ENCODE results near the gene SMPD3.

SMPD3 gene

DNA sequence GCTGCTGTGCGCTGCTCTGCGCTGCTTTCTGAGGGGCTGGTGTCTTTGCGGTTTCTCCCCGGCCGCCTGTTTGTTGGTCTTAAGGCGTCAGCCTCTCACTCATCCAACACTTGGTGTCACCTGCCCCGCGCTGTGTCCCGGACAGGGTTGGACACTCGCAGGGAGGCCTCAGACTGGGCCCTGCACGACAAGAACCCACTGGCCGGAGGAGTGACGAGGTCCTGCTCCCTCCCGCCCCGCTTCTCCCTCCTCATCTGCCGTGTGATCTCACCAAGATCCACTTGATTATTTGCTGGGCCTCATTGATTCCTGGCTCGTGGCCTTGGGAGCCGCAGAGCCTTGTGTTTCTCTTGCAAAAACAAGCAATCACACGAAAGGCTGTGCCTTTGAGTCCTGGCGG is 80.9 kb downstream of the SMPD3 start:
- DNase-seq, result no peak

DNA sequence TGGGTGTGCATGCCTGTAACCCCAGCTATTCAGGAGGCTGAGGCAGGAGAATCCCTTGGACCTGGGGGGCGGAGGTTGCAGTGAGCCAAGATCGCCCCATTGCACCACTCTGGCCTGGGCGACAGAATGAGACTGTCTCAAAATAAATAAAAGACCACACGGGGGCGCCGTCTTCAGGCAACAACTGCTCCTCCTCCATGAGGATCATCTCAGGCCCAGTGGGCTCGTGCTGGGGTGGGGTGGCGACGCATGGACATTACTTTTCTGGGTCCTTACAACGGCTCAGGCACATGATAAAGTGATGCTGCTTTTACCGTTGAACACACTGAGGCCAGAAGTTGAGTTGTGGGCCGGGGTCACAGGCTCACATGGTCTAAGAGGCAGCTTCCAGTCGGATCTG is 81.3 kb downstream of the SMPD3 start:
- DNase-seq, result peak; percentile 15

DNA sequence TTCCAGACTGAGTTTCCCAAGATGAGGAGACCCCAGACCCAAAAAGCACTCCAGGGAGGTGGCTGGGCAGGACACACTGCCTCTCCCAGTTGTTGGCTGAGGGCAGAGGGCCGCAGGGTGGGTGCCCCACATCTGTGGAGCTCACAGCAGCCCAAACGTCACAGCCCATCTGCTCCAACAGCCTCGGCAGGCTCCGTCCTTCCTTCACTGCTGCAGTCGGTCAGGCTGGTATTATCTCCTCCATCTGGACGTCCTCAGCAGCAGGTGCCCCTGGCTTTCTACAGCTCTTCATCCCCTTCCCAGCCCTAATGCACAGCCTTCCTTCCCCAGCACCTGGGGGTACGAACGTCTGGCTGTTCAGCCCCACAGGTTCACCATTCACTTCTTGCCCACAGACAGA is 82.2 kb downstream of the SMPD3 start:
- no peak for DNase-seq

DNA sequence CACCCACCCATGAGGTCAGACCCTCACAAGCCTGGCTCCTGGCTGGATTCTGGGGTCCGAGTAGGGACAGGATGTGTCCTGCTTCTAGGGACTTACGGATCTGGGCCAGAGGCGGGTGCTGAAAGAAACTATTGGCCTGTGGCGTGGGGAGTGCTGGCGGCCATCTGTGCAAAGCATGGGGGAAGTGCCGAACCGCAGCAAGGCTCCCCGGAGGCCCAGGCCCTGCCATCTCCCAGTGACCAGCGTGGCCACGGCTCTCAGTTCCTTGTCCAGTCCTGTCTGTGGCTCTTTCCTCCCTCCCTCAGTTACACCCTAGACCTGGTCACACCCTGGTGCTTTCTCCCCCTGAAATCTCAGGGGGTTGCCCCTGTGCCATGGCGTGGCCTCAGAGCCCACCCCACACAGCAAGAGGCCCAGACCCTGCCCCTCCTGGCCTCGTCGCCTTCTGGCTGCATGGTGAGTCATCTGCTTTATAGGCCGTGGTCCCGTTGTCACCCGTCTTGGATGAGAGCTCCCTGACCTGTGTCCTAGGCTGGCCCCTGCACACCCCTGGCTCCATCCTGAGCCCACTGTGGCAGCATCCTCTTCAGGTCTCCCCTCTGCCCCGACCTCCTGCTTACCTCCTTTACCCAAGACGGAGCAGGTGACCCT is 83.0 kb downstream of the SMPD3 start:
- DNase-seq, result no peak

DNA sequence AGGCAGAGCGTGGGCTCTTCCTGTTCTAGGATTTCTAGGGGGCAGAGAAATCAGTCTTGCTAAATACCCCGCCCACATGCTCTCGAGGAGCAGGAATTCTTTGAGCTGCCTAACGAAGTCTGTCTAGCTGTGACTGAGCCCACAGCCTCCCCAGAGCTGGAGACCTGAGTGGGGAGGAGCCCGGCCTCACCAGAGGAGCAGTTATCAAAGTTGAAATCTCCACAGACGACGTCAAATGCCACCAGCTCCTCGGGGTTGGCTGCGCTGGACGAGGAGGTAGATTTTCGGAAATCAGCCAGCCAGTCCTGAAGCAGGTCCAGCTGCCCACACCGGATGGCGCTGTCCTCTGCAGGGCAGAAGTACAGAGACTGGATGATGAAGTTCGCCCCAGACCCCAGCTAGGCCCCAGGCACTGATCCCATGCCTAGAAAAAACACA is 83.7 kb downstream of the SMPD3 start:
- no peak for DNase-seq

DNA sequence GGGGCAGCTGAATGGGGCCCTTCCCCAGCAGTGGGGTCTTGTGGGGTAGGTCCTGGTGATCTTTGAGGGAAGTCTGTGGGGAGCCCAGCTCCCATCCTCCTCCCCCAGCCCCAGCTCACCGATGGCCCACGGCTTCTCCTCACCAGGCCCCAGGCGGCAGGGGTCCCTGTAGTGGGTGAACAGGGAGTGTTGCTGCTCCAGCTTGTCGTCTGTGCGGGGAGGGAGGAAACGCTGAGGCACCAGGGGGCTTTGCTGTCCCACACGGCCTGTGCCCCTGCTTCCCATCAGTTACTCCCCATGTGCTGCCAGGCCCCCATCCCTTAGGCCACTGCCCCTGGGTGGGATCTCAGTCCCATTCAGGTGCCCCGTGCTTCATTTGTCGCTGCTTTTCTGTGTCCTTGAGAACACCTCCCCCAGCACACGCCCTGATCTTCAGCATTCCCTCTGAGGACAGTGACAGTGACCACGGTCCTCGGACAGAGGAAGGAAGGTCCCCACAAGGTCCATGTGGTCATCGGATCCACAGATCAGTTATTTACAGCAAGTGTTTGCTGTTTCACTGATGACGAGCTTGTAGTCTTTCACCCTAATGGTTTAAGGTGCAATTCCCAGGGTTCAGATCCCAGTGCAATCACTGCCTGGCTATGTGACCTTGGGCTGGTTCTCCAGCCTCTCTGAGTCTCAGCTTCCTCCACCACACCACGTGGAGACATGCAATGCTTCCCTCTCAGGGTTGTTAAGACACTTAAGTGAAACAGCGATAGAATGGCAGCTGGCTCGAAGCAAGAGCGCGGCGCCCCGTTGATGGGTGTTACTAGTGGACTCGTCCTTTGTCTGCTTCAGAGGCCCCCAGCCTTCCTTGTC is 84.4 kb downstream of the SMPD3 start:
- no peak for DNase-seq

DNA sequence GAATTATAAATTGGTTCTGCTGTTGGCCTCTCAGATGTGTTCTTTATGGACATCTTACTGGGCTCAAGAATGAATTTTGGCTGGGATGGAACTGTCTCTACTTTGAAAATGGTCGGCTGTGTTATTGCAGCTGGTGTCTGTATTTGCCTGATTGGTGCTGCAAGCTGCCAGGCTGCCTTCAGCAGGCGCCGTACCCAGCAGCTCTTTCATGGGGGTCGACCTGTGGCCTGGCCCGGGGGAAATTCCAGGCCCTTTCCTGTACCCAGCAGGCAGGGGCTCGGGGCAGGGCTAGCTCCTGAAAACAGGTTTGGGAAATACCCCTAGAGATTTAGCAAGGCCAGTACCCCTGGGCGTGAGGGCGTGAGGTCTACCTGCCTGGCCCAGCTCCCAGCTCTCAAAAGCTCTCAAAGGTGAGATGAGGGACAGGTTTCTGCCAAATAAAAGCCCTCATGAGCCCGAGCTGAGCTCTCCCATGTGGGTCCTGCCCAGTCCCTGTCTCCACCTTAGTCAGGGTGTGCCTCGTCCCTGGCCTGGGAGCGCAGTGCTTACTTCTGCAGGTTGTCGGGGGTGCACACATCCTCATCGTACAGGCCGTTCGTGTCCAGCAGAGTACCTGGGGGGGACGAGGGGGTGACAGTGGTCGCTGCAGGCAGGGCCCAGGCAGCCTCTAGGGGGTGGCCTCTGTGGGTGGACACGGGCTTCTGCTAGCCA is 85.2 kb downstream of the SMPD3 start:
- no peak for DNase-seq

DNA sequence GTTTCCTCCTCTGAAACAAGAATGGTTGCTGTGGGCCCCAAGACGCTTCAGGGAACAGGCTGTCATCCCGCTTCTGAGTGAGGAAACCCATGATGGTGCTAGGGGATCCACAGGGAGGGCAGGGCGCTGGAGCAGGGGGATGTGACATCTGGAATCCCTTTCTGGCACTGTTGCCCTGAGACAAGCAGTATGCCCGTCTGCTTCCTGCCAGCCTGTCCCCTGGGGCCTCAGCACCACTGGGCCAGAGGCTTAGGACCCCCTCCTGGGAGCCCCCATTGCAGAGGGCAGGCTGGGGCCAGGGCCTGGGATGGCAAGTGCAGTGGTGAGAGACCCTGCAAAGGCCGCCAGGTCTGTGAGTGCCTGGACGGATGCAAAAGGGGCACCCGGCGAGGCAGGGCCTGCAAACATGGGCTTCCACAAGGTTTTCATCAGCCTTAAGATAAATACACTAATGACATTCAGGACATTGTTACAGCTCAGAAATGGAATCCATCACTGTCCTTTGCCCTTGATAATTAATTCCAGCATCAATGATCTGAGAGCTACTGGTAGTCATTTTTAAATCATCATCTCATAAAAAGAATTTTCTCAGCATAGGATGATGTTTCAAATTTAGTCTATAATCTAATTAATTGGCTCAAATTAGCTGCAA is 85.9 kb downstream of the SMPD3 start:
- DNase-seq, result no peak

DNA sequence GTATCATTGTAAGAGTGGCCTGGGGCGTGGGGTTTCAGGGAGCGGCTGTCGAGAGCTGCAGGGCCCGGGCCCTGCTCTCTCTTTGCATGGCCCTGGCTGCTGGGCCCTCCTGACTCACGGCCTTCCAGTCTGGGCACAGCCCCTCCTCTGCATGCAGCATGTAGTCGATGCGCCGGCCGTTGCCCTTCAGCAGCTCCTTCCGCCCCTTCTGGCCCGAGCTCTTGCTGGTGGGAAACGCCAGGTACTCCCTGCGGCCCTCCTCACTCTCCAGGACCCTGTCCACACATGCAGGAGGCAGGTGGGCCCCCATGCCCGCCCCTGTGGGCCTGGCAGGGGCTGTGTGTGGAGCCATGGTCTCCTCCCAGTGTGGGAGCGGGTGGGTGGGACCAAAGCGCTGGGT is 86.8 kb downstream of the SMPD3 start:
- DNase-seq, result no peak

DNA sequence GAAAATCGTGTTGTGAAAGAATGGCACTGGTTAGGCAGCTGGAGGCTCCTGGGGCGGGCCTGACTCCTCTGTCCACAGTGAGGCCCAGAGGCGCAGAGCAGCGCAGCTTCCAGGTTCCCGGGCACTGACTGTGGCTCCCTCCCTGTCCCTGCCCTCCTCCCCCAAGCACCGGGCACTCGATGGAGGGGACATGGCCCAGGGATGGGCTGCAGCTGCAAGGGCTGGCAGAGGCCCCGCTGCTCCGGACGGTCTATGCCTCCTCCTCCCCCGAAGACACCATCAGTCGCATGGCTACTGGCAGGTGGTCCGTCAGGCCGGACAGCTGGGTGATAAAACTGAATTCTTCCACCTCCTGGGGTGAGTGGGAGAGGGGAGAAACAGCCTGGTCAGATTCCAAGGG is 87.4 kb downstream of the SMPD3 start:
- DNase-seq, result no peak

DNA sequence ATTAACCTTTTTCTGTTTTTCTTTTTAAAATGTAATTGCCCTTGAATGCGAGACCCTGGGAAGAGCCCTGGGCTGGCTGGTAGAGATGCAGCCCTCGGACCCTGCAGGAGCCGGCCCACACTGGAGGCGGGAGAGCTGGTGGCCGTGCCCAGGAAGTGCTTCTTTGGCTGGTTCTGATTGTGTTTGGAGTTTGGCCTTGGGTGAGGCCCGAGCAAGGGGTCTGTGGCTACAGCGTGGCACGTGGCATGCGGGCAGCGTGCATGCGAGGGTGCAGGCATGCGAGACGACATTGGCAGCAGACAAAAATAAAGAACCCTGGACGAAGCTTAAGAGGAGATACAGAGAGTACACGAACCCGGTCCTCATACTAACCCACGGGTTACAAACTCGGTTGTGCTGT is 87.8 kb downstream of the SMPD3 start:
- no peak for DNase-seq

DNA sequence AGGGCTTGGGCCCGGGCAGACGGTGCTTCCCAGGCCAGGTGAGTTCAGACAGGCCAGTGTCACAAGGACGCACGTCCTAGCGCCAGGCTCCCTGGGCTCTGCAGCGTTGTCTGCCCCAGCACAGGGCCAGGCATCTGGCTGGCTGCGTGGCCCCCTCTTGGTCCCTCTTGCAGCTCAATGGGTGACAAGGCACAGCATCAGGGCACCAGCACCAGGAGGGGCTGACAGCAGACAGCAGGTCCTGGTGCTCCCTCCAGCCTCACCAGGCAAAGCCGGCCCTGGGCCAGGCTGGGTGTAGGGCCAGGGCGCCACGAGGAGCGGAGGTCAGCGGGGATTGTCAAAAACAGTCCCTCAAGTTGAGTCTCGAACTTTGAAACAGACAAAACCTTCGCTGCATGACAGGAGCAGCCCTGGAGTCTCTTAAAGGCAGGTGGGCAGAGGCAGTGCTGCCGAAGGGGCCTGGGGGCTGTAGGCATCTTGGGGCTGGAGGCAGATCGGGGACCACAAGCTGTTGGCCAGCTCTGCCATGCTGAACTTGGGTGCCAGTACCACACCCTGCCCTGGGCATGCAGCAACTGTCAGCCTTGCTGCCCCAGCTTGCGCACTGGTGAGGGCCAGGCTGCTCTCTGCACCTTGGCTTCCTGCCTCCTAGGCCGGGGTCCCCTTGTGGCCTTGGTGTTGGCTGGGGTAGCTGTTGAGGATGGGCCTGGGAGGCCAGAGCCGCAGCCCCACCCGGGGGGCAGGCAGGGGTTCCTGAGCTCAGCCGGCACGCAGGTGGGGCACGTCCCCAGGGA is 88.7 kb downstream of the SMPD3 start:
- no peak for DNase-seq

DNA sequence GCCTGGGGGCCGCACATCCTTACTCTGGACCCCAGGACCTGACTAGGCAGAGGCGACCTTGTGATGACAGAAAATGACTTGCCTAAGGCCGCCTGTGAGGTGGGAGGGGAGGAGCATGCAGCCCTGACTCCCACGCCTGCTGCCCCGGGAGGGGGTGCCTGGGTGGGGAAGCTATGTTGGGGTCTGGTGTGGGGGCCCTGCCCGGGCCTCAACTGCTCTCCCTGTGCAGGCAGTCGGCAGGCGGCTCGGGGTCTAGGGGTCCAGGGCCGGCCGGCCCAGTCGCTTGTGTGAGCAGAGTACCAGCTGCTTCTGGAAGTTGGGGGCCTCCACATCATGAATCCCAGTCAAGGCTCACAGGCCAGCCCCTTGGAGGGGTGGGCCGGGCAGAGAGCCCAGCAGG is 89.4 kb downstream of the SMPD3 start:
- no peak for DNase-seq

DNA sequence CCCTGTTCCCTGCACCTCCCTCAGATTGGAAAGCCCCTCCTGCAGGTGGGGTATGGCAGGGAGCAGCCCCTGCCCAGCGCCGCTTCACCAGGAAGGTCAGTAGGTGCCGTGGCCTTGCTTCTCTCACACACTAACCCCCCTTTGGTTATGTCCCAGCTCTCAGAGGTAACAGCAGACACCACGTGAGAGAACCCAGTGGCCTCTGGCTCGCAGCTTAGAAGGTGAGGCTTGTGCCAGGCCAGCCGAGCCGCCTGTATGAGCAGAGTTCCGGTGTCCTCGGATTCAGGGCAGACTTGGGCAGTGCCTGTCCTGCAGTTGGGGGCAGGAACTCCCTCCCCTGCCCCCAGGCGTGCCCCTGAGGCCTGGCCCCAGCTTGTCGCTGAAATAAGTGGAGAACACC is 90.4 kb downstream of the SMPD3 start:
- DNase-seq, result no peak

DNA sequence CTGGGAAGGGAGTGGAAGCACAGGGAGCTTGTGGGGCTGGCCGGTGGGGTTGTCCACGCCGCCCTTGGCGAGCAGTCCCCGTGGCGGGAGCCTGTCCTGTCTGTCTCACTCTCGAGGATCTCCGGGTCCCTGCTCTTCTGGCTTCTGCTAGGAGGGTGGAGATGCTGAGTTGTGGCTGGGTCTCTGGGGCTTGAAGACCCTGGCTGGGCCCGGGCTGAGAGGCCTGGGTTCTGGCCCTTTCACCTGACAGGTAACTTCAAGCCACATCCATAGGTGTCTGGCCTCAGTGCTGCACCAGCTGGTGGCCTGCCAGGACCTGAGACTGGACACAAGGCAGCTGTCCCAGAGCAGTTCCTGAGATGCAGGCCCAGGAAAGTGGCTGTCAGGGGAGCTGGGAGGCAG is 90.8 kb downstream of the SMPD3 start:
- no peak for DNase-seq

DNA sequence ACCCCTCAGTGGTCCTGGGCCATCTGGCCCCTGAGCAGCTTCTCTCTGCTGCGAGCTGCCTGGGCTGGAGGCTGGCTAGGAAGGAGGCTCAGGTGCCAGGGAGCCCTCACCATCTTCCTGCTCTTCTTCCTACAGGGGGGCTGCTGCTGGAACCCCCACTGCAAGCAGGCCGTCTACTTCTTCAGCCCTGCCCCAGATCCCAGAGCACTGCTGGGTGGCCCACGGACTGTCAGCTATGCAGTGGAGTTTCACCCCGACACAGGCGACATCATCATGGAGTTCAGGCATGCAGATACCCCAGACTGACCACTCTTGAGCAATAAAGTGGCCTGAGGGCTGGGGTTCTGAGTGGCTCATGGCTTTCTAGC is 91.4 kb downstream of the SMPD3 start:
- DNase-seq, result no peak

DNA sequence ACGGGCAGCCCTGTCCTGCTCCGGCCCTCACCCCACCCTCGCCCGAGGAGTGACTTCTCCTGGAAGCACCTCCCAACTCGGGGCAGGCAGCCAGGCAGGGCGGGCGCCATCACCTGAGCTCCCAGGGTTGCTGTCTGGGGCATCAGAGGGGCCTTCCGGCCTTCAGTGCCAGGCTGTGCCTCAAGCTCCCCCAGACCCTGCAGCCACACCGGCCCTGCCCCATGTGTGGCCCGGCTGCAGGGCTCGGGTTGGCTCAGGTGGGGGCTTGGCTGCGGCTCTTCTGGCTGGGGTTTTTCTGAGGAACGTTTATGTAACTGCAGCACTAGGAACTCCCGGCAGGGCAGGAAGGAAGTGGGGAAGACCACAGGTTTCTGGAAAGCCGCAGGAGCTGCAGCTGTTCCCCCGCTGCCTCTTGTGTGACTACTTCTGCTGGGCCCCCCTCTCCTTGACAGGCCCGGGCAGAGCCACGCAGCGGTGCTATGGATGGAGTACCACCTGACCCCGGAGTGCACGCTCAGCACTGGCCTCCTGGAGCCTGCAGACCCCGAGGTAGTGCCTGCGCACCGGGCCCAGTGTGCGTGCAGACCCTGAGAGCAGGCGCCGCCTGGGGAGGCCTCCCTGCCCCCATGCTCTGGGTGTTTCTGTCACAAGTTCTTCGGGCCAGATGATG is 91.9 kb downstream of the SMPD3 start:
- DNase-seq, result peak; percentile 71

DNA sequence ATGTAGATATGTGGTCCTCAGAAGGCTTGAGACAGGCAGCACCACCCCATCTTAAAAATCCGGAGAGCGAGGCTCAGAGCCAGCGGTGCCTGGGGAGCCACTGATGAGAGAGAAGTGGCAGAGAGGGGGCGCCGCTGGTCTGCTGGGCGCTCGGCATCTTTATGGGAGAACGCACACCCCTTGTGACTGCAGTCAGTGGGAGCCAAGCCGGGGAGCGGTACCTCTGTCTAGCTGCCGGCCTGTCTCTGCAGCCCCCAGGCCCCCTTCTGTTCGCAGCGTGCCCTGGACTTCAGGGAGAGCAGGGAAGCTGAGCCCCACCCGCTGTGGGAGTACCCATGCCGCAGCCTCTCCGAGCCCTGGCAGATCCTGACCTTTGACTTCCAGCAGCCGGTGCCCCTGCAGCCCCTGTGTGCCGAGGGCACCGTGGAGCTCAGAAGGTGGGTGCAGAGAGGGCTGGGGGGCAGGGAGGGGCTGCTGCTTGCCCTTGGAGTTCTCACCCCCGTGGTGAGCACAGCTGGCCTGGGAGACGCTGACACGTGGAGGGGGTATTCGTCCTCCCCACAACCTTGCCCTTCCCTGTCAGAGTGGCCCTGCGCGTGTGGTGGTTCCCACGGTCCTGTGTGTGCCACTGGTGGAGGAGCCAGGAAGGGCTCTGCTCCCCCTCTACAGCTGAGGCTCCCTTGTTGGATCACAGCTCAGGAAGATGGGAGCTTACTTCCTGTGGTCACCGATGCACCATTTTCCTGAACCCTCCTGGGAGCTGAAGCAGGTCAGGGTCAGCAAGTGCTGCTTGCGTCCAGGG is 92.7 kb downstream of the SMPD3 start:
- DNase-seq, result no peak

DNA sequence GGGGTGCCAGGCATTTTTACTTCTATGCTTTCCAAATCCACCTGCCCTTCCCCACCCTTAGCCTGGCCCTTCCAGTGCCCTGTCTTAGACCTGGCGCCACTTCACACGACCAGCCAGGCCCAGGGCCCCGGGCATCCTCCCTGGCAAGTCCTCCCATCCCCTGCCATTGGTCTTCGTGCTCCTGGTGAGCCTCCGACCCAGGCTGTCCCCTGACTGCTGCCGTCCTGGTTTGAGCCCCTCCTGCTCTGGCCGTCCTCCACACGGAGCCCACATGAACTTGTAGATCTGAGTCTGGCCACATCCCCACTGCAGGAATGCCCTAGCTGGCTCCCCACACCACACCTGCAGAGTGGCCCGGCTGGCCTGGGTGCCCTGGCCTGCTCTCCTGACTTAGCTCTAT is 93.5 kb downstream of the SMPD3 start:
- no peak for DNase-seq

DNA sequence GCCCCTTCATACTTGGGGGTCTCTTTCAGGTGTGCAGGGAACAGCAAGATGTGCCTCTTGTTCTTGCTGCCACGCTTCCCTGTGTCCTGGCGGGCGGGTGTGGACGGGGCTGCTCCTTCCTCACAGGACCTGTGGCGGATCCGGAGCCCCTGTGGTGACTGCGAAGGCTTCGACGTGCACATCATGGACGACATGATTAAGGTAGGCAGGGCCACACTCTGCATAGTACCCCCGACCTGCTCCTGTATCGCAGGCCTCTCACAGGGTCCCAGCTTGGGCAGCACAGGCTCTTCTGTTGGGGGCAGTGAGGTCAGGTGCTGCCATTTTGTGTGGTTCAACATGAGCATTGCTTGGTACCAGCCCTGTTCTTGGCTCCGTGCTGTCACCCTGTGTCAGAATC is 94.9 kb downstream of the SMPD3 start:
- DNase-seq, result no peak

DNA sequence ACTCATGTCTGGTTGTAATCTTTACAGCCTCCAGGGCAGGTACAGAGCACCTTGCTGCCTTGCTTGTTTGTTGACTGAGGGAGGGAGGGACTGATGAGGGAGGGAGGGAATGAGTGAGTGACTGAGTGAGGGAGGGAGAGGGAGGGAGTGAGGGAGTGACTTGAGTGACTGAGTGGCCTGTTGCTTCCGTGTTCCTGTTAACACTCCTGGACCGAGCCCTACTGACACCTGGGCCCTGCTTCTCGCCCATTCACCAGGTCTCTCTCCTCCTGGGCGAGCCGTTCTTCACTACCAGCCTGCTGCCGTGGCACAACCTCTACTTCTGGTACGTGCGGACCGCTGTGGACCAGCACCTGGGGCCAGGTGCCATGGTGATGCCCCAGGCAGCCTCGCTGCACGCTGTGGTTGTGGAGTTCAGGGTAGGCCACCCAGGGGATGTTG is 96.3 kb downstream of the SMPD3 start:
- no peak for DNase-seq
